CD4-positive, CD25-positive, alpha-beta regulatory T cell (primary cell): ENCODE data around the gene MYL9. TPM values are rescaled to one million over a fixed set of nuclear protein-coding genes. Genes with fewer than 3 reads are reported as not detected.
A peak's percentile ranks its signal among the peaks of the same experiment; 100 is the strongest.

Experiments used
- ATAC-seq, 2 donors: fragments of 150-1000 bp; cut with Tn5 transposase; one replicate each; pipeline ENCODE4 v1.10.0; 2021; ENCODE audit warnings: low read depth in 2 of 2, moderate number of reproducible peaks in 2 of 2, moderate library complexity in 1 of 2
- DNase-seq, 3 donors: peaks; one replicate each; pipeline versions ENCODE4 v3.0.0 to v3.0.0-alpha.2; 2012 to 2022; ENCODE audit warnings: mixed read lengths in 1 of 3
- H3K27ac ChIP-seq: one replicate; pipeline ENCODE4 v1.7.0; 2013; ENCODE audit warnings: mild to moderate bottlenecking, low read length; ENCODE audit not compliant: insufficient read depth, poor library complexity, severe bottlenecking
- H3K27me3 ChIP-seq: one replicate; pipeline ENCODE4 v1.7.0; 2013; ENCODE audit warnings: low read length; ENCODE audit not compliant: control insufficient read depth, insufficient read depth
- H3K36me3 ChIP-seq: one replicate; pipeline ENCODE4 v1.7.0; 2013; ENCODE audit warnings: mild to moderate bottlenecking, low read length, moderate library complexity; ENCODE audit not compliant: control insufficient read depth, insufficient read depth
- H3K4me1 ChIP-seq: 2 replicates; pipeline ENCODE4 v1.7.0; 2013; ENCODE audit warnings: mild to moderate bottlenecking, low read length; ENCODE audit not compliant: insufficient read depth, control insufficient read depth, poor library complexity, severe bottlenecking
- H3K4me3 ChIP-seq: one replicate; pipeline ENCODE4 v1.7.0; 2013; ENCODE audit warnings: low read depth, mild to moderate bottlenecking, low read length, moderate library complexity
- H3K9me3 ChIP-seq, 2 experiments: 1 replicate in 1 of 2; 2 replicates in 1 of 2; pipeline ENCODE4 v1.7.0; 2013; ENCODE audit warnings: low read length in 2 of 2, mild to moderate bottlenecking in 1 of 2, moderate library complexity in 1 of 2; ENCODE audit not compliant: control insufficient read depth in 2 of 2
- H3K27ac Mint-ChIP-seq, 3 donors: one replicate each; pipeline ENCODE4 v1.8.0; 2020 to 2022; ENCODE audit warnings: mild to moderate bottlenecking in 3 of 3, mixed read lengths in 3 of 3, moderate library complexity in 2 of 3
- H3K27me3 Mint-ChIP-seq: one replicate; pipeline ENCODE4 v1.8.0; 2022; ENCODE audit warnings: mild to moderate bottlenecking, mixed read lengths
- H3K36me3 Mint-ChIP-seq: one replicate; pipeline ENCODE4 v1.8.0; 2020; ENCODE audit warnings: mixed read lengths
- H3K4me1 Mint-ChIP-seq, 4 donors: one replicate each; pipeline ENCODE4 v1.8.0; 2020 to 2022; ENCODE audit warnings: mixed read lengths in 4 of 4, mild to moderate bottlenecking in 1 of 4
- H3K4me3 Mint-ChIP-seq, 4 donors: one replicate each; pipeline ENCODE4 v1.8.0; 2020 to 2022; ENCODE audit warnings: mild to moderate bottlenecking in 4 of 4, mixed read lengths in 4 of 4, moderate library complexity in 3 of 4
- H3K9me3 Mint-ChIP-seq, 7 donors: one replicate each; pipeline ENCODE4 v1.8.0; 2020 to 2022; ENCODE audit warnings: mixed read lengths in 7 of 7, mild to moderate bottlenecking in 3 of 7, moderate library complexity in 2 of 7
- polyA plus RNA-seq, 4 donors: library from polyadenylated mRNA; unstranded; fragments of 300-500 nt; fragmentation: Illumina TruSeq; gene quantifications; one replicate each; pipeline ENCODE4 v1.2.3, GENCODE V29; 2021
- total RNA-seq: library from RNA; stranded (reverse); gene quantifications from one replicate; pipeline ENCODE4 v1.2.3, GENCODE V29; 2022

Gene MYL9
- total and polyA plus RNA-seq, 5 donors from 2014 or later: 7.7 TPM; not detected in 4

- Mint-ChIP-seq H3K27ac (peak within 1 kb of the TSS; percentile 99 to 100 (median 99)), H3K27me3 (peaks cover 5% of the 10 kb centered on the region), H3K4me1 (peaks cover 5 to 50% (median 32%) of the 10 kb centered on the region in 4 donors), H3K9me3 (peaks cover 0 to 2% (median 0%) of the 10 kb centered on the region in 7 donors), H3K4me3 (peak within 1 kb of the TSS; percentile 94 to 99 (median 96)), H3K36me3 (no peaks in the 10 kb centered on the region)
- peak; percentile 86 to 87 (median 86) for DNase-seq
- peak; percentile 71 to 76 for ATAC-seq
- H3K4me3 ChIP-seq: peak within 1 kb of the TSS; percentile 17
- H3K27me3 ChIP-seq: no peaks in the 10 kb centered on the region
- H3K9me3 ChIP-seq: no peaks in the 10 kb centered on the region
- peaks cover 32% of the 10 kb centered on the region for H3K4me1 ChIP-seq
- H3K27ac ChIP-seq: peak within 1 kb of the TSS; percentile 100
- peaks cover 3% of the 10 kb centered on the region for H3K36me3 ChIP-seq
Observed at GRCh38 chr20:36573103-36573797, 31.9 kb downstream of the MYL9 start, which contains the start of gene TGIF2. TGIF2 (plus strand) TSS chr20:36573597; CDS start chr20:36578775, 5,178 bp downstream.

- Mint-ChIP-seq H3K27ac (peak overlapping the region in 2 of 3 donors; percentile 31 to 69), H3K36me3 (no peaks in the 10 kb centered on the region), H3K9me3 (peaks cover 0 to 2% (median 0%) of the 10 kb centered on the region in 7 donors), H3K4me1 (peaks cover 5 to 53% (median 32%) of the 10 kb centered on the region in 4 donors), H3K4me3 (peak overlapping the region; percentile 36 to 76 (median 70)), H3K27me3 (peaks cover 5% of the 10 kb centered on the region)
- Histone ChIP-seq H3K4me1 (peaks cover 32% of the 10 kb centered on the region), H3K4me3 (no peak overlapping the region), H3K36me3 (peaks cover 10% of the 10 kb centered on the region), H3K27me3 (no peaks in the 10 kb centered on the region), H3K27ac (peak overlapping the region; percentile 100), H3K9me3 (no peaks in the 10 kb centered on the region)
- no peak for ATAC-seq
- DNase-seq: peak in 1 of 3 donors; percentile 36
Observed at GRCh38 chr20:36573798-36574365, 32.6 kb downstream of the MYL9 start.

GRCh38 chr20:36574366-36575135, 33.2 kb downstream of the MYL9 start:
- peak overlapping the region; percentile 100 for H3K27ac ChIP-seq
- peaks cover 0 to 2% (median 0%) of the 10 kb centered on the region in 7 donors for H3K9me3 Mint-ChIP-seq
- peaks cover 5% of the 10 kb centered on the region for H3K27me3 Mint-ChIP-seq
- H3K4me3 ChIP-seq: peak overlapping the region; percentile 58
- peak overlapping the region; percentile 93 to 100 (median 97) for H3K27ac Mint-ChIP-seq
- H3K4me3 Mint-ChIP-seq: peak overlapping the region; percentile 91 to 99 (median 94)
- peaks cover 32% of the 10 kb centered on the region for H3K4me1 ChIP-seq
- H3K36me3 ChIP-seq: peaks cover 14% of the 10 kb centered on the region
- ATAC-seq (peak in 1 of 2 donors; percentile 10), DNase-seq (peak; percentile 30 to 66 (median 48))
- peaks cover 2% of the 10 kb centered on the region for H3K36me3 Mint-ChIP-seq
- H3K4me1 Mint-ChIP-seq: peaks cover 5 to 53% (median 32%) of the 10 kb centered on the region in 4 donors
- H3K9me3 ChIP-seq: no peaks in the 10 kb centered on the region
- H3K27me3 ChIP-seq: no peaks in the 10 kb centered on the region

GRCh38 chr20:36576081-36576445, 34.7 kb downstream of the MYL9 start:
- Mint-ChIP-seq H3K4me3 (peak overlapping the region; percentile 91 to 99 (median 94)), H3K27ac (peak overlapping the region; percentile 65 to 97 (median 93)), H3K27me3 (peaks cover 5% of the 10 kb centered on the region), H3K36me3 (peaks cover 12% of the 10 kb centered on the region), H3K4me1 (peaks cover 5 to 57% (median 39%) of the 10 kb centered on the region in 4 donors), H3K9me3 (peaks cover 0 to 2% (median 0%) of the 10 kb centered on the region in 7 donors)
- ATAC-seq (no peak), DNase-seq (no peak)
- Histone ChIP-seq H3K4me3 (peak overlapping the region; percentile 15), H3K4me1 (peaks cover 32% of the 10 kb centered on the region), H3K36me3 (peaks cover 27% of the 10 kb centered on the region), H3K27ac (peak overlapping the region; percentile 100), H3K27me3 (no peaks in the 10 kb centered on the region), H3K9me3 (no peaks in the 10 kb centered on the region)

- DNase-seq (no peak), ATAC-seq (no peak)
- Mint-ChIP-seq H3K9me3 (peaks cover 0 to 2% (median 0%) of the 10 kb centered on the region in 7 donors), H3K27me3 (no peaks in the 10 kb centered on the region), H3K36me3 (peaks cover 20% of the 10 kb centered on the region), H3K27ac (no peak overlapping the region), H3K4me1 (peaks cover 10 to 50% (median 33%) of the 10 kb centered on the region in 4 donors), H3K4me3 (no peak overlapping the region)
- peaks cover 17% of the 10 kb centered on the region for H3K4me1 ChIP-seq
- peaks cover 32% of the 10 kb centered on the region for H3K36me3 ChIP-seq
- no peaks in the 10 kb centered on the region for H3K9me3 ChIP-seq
- no peaks in the 10 kb centered on the region for H3K27me3 ChIP-seq
- H3K27ac ChIP-seq: no peak overlapping the region
- no peak overlapping the region for H3K4me3 ChIP-seq
Observed at GRCh38 chr20:36578356-36579041, 37.2 kb downstream of the MYL9 start.

GRCh38 chr20:36579996-36580545, 38.8 kb downstream of the MYL9 start:
- no peaks in the 10 kb centered on the region for H3K9me3 ChIP-seq
- no peaks in the 10 kb centered on the region for H3K27me3 ChIP-seq
- no peak overlapping the region for H3K4me3 ChIP-seq
- no peaks in the 10 kb centered on the region for H3K27me3 Mint-ChIP-seq
- H3K36me3 Mint-ChIP-seq: peaks cover 20% of the 10 kb centered on the region
- no peak overlapping the region for H3K27ac ChIP-seq
- ATAC-seq (no peak), DNase-seq (no peak)
- H3K36me3 ChIP-seq: peaks cover 32% of the 10 kb centered on the region
- H3K4me3 Mint-ChIP-seq: peak overlapping the region in 2 of 4 donors; percentile 0 to 59
- peaks cover 10 to 48% (median 33%) of the 10 kb centered on the region in 4 donors for H3K4me1 Mint-ChIP-seq
- H3K27ac Mint-ChIP-seq: peak overlapping the region in 1 of 3 donors; percentile 55
- peaks cover 13% of the 10 kb centered on the region for H3K4me1 ChIP-seq
- no peaks in the 10 kb centered on the region for H3K9me3 Mint-ChIP-seq

- H3K4me3 ChIP-seq: no peak overlapping the region
- peaks cover 32% of the 10 kb centered on the region for H3K36me3 ChIP-seq
- H3K4me1 Mint-ChIP-seq: peaks cover 5 to 41% (median 23%) of the 10 kb centered on the region in 4 donors
- no peaks in the 10 kb centered on the region for H3K9me3 Mint-ChIP-seq
- peak; percentile 80 for ATAC-seq
- peak overlapping the region in 3 of 4 donors; percentile 22 to 63 (median 30) for H3K4me3 Mint-ChIP-seq
- H3K27ac ChIP-seq: peak overlapping the region; percentile 57
- peaks cover 21% of the 10 kb centered on the region for H3K36me3 Mint-ChIP-seq
- peak overlapping the region; percentile 84 to 88 (median 87) for H3K27ac Mint-ChIP-seq
- DNase-seq: peak in 2 of 3 donors; percentile 32 to 83
- H3K27me3 Mint-ChIP-seq: no peaks in the 10 kb centered on the region
- no peaks in the 10 kb centered on the region for H3K4me1 ChIP-seq
- H3K9me3 ChIP-seq: no peaks in the 10 kb centered on the region
- H3K27me3 ChIP-seq: no peaks in the 10 kb centered on the region
Observed at GRCh38 chr20:36582322-36582721, 41.0 kb downstream of the MYL9 start.
